ENCODE measurements around the gene SLC24A2.

The SLC24A2 gene

DNA sequence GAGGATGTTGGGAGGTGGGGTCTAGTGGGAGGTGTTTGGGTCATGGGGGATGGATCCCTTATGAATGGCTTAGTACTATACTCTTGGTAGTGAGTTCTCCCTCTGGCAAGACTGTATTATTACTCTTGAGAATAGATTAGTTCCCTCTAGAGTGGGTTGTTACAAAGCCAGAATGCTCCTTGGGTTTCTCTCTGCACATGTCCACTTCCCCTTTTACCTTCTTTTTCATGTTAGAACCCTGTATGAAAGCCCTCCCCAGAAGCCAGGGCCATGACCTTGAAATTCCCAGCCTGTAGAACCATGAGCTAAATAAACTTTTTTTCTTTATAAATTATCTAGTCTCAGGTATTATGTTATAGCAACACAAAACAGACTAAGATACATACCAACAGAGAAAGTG lies 31.1 kb downstream of the SLC24A2 start:
- DNase-seq = no peak

DNA sequence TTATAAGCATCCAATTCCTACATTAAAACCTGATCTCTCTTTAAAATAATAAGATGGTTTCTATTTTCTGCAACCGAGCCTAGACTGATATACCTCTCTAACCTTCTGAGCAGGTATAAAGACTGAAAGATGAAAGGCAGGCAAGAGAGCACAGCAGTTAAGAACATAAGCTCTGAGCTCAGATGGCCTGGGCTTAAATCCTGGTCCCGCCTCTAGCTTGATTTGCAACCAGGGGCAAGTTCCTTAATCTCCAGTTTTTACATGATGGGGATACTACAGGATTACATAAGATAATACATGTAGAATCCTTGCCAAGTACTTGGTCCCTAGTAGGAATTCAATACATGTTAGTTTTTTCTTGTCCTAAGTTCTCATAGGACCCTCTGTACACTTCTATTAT lies 33.9 kb downstream of the SLC24A2 start:
- DNase-seq = no peak

DNA sequence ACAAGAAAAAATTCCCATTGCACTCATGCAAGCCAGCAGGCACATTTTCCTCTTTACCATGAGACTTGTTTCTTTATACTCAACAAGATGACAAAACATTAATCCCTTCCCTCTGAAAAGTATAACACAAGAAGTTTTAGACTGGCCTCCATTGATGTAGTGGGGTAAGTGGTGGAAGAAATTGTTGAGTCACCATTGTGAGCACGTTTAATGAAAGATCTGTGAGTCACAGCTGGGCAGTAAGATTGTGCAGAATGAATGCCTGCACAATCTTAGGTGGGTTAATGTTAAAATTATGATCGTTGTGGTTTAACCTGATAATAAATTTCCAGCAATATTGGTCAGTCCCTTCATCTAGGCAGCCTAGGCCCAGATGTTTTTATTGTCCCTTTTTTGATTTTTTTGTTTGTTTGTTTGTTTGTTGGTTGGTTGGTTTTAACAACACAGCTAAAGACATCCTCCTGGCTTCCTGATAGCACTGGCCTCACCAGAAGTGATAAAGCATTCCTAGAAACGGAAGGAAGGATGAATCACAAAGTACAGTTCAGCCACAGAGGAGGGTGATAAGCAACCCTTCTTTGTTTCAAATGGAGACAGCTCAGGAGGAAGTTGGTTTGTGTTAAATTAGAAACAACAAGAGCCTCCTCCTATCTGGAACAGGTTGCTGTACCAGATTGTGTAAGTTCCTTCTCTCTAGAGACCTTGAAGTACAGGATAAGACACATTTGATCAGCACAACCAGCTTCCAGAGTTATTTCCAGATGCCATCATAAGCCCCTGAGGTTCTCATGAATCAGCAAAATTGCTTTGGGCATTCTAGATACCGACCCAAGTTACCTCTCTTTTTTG lies 40.3 kb downstream of the SLC24A2 start:
- no peak for DNase-seq

DNA sequence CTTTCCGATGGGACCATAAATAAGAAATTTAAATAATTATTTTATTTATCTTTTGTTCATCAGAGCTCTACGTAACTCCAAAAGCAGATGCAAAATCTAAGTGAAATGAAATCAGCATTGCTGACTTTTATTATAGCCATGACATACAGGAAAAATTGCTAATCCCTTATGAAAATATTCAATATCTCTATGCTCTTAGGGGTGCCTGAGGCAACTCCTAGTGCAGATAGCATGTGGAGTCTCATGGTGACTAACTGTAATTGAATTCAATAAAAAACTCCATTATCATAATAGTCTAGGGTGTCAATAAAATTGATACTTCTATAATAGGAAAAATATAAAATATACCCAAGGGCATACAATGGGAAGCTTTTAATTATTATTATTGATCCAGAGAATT lies 42.6 kb downstream of the SLC24A2 start:
- DNase-seq = no peak

DNA sequence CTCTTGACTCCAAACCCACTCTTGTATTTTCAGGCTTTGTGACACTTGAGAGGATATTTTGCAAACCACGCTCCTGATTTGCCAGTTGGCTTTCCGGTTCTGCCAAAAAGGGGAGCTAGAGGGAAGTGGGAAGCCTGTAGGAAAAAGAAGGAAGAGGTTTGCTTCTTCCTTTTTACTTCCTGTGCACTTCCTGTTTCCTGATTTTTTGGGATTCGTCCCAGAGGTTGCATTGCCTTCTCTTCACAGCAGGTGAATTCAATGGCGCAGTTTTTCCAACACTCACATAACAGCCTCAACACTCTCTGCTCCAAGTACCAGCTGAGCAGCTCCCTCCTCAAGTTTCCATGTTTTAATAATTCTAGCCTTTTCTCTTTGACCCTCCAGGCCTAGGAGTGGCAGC lies 47.7 kb downstream of the SLC24A2 start:
- no peak for DNase-seq

Data from fibroblast of skin of back (primary cell).